22Rv1 (cell line): ENCODE results near the gene ENC1.

Experiments used
- ZFX ChIP-seq: fragments of 450-650 bp; IDR thresholded peaks from 2 replicates; pipeline ENCODE4 v1.6.1; 2017; ENCODE audit warnings: antibody characterized with exemption, borderline replicate concordance
- TF ChIP-seq, protein P1 (sequence below): fragments of 450-650 bp; IDR thresholded peaks from 2 replicates; pipeline ENCODE4 v1.5.1; 2017; ENCODE audit warnings: mild to moderate bottlenecking

GRCh38 chr5:74643111-74643562 lies 2.6 kb upstream of the ENC1 start:
- TF ChIP-seq, protein P1, sequence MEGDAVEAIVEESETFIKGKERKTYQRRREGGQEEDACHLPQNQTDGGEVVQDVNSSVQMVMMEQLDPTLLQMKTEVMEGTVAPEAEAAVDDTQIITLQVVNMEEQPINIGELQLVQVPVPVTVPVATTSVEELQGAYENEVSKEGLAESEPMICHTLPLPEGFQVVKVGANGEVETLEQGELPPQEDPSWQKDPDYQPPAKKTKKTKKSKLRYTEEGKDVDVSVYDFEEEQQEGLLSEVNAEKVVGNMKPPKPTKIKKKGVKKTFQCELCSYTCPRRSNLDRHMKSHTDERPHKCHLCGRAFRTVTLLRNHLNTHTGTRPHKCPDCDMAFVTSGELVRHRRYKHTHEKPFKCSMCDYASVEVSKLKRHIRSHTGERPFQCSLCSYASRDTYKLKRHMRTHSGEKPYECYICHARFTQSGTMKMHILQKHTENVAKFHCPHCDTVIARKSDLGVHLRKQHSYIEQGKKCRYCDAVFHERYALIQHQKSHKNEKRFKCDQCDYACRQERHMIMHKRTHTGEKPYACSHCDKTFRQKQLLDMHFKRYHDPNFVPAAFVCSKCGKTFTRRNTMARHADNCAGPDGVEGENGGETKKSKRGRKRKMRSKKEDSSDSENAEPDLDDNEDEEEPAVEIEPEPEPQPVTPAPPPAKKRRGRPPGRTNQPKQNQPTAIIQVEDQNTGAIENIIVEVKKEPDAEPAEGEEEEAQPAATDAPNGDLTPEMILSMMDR: no peak
- TF ChIP-seq ZFX: no peak
